ENCODE measurements around the gene CHAF1B. TPM values are rescaled to one million over a fixed set of nuclear protein-coding genes. Genes with fewer than 3 reads are reported as not detected.
A peak's percentile ranks its signal among the peaks of the same experiment; 100 is the strongest.
"Not testable (repeated sequence)": the region's sequence is repeated elsewhere in the genome, so short reads cannot be mapped to it uniquely, and the experiment has no call there.

The CHAF1B gene
- total and polyA plus RNA-seq, 12 donors: 0.30 to 2.1 (median 1.2) TPM

DNA sequence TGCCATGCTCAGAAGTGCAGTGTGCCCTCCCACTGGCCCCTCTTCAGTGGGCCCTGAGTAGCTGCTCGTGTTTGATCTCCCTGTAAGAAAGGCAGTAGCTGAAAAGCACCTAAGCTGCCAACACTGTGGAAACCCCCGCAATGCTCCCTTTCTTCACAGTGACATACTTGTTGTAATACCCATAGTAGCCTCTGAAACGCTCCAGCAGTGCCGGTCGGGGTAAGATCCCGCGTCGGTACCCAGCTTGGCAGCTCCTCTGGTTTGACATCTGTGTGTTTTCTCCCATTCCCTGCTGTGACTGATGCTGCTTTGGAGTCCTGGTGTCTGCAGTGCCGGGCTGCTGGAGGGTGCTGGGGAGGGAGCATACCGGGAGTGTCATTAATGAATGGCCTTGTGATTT lies 3.6 kb downstream of the CHAF1B start:
- Histone ChIP-seq H3K4me1 (replicated peaks in 1 of 2) (peaks cover 3 to 4% of the 10 kb centered on the region in 2 donors), H3K27me3 (no peaks in the 10 kb centered on the region), H3K4me3 (no peak overlapping the region), H3K27ac (no peak overlapping the region), H3K36me3 (replicated peaks in 1 of 2) (no peaks in the 10 kb centered on the region), H3K9me3 (replicated peaks in 1 of 3) (no peaks in the 10 kb centered on the region)
- intact Hi-C loops (cut with DNase I): no loop called here
- TF ChIP-seq, protein P1, sequence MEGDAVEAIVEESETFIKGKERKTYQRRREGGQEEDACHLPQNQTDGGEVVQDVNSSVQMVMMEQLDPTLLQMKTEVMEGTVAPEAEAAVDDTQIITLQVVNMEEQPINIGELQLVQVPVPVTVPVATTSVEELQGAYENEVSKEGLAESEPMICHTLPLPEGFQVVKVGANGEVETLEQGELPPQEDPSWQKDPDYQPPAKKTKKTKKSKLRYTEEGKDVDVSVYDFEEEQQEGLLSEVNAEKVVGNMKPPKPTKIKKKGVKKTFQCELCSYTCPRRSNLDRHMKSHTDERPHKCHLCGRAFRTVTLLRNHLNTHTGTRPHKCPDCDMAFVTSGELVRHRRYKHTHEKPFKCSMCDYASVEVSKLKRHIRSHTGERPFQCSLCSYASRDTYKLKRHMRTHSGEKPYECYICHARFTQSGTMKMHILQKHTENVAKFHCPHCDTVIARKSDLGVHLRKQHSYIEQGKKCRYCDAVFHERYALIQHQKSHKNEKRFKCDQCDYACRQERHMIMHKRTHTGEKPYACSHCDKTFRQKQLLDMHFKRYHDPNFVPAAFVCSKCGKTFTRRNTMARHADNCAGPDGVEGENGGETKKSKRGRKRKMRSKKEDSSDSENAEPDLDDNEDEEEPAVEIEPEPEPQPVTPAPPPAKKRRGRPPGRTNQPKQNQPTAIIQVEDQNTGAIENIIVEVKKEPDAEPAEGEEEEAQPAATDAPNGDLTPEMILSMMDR (IDR thresholded peaks at IDR 0.05): no peak
- TF ChIP-seq POLR2A (IDR thresholded peaks at IDR 0.05): no peak
- DNase-seq: no peak
- WGBS, 4 donors: 70 to 87% (median 79%) methylated on average over 8 to 10 of the region's 10 CpGs

DNA sequence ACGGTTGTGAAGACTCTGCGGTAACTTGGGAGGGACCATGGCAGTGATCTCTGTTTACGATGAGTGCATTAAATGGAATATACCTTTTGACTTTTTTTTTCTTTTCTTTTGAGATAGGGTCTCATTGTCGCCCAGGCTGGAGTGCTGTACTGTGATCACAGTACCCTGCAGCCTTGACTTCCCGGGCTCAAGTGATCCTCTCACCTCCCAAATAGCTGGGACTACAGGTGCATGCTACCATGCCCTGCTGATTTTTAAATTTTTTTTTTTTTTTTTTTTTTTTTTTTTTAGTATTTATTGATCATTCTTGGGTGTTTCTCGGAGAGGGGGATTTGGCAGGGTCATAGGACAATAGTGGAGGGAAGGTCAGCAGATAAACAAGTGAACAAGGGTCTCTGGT lies 6.5 kb downstream of the CHAF1B start:
- intact Hi-C loops (cut with DNase I); H3K4me1 ChIP-seq (replicated peaks in 1 of 2); H3K9me3 ChIP-seq (replicated peaks in 1 of 3); H3K4me3 ChIP-seq; H3K27me3 ChIP-seq; H3K36me3 ChIP-seq (replicated peaks in 1 of 2); DNase-seq; H3K27ac ChIP-seq: not testable (repeated sequence)
- WGBS, 4 donors: 97 to 100% (median 97%) methylated on average over 5 to 6 of the region's 6 CpGs

- H3K27me3 ChIP-seq: no peaks in the 10 kb centered on the region
- H3K9me3 ChIP-seq (replicated peaks in 1 of 3): no peaks in the 10 kb centered on the region
- no peak for TF ChIP-seq POLR2A (IDR thresholded peaks at IDR 0.05)
- TF ChIP-seq, protein P1 (IDR thresholded peaks at IDR 0.05): no peak
- H3K4me3 ChIP-seq: no peak overlapping the region
- H3K27ac ChIP-seq: no peak overlapping the region
- DNase-seq: no peak
- no peaks in the 10 kb centered on the region for H3K4me1 ChIP-seq (replicated peaks in 1 of 2)
- no peaks in the 10 kb centered on the region for H3K36me3 ChIP-seq (replicated peaks in 1 of 2)
- 91 to 93% (median 92%) methylated on average over 6 of the region's 6 CpGs for WGBS, 4 donors
- intact Hi-C loops (cut with DNase I): no loop called here
These were observed 10.3 kb downstream of the CHAF1B start for GRCh38 chr21:36395353-36396111.

- Histone ChIP-seq H3K27me3 (no peaks in the 10 kb centered on the region), H3K4me3 (no peak overlapping the region), H3K27ac (no peak overlapping the region), H3K4me1 (replicated peaks in 1 of 2) (no peaks in the 10 kb centered on the region), H3K9me3 (replicated peaks in 1 of 3) (no peaks in the 10 kb centered on the region), H3K36me3 (replicated peaks in 1 of 2) (no peaks in the 10 kb centered on the region)
- TF ChIP-seq, protein P1 (IDR thresholded peaks at IDR 0.05): no peak
- no peak for TF ChIP-seq POLR2A (IDR thresholded peaks at IDR 0.05)
- WGBS, 4 donors: 91 to 100% (median 96%) methylated on average over 3 of the region's 3 CpGs
- DNase-seq: no peak
- intact Hi-C loops (cut with DNase I): no loop called here
These were observed 11.1 kb downstream of the CHAF1B start for GRCh38 chr21:36396325-36396724.

- DNase-seq: peak in 1 of 7 donors; percentile 24
- intact Hi-C loops (cut with DNase I): no loop called here
- no peak for TF ChIP-seq POLR2A (IDR thresholded peaks at IDR 0.05)
- TF ChIP-seq, protein P1 (IDR thresholded peaks at IDR 0.05): no peak
- H3K4me3 ChIP-seq: no peak overlapping the region
- no peaks in the 10 kb centered on the region for H3K4me1 ChIP-seq (replicated peaks in 1 of 2)
- H3K27ac ChIP-seq: no peak overlapping the region
- no peaks in the 10 kb centered on the region for H3K27me3 ChIP-seq
- H3K9me3 ChIP-seq (replicated peaks in 1 of 3): no peaks in the 10 kb centered on the region
- no peaks in the 10 kb centered on the region for H3K36me3 ChIP-seq (replicated peaks in 1 of 2)
- 94 to 99% (median 96%) methylated on average over 4 of the region's 4 CpGs for WGBS, 4 donors
These were observed 11.8 kb downstream of the CHAF1B start for GRCh38 chr21:36396971-36397370.

All from adrenal gland (tissue), 12 donors.